H9 (cell line): ENCODE measurements around the gene MAST4. TPM values are rescaled to one million over a fixed set of nuclear protein-coding genes. Genes with fewer than 3 reads are reported as not detected.

Experiments
- DNase-seq: peaks from one replicate; pipeline ENCODE4 v3.0.0-alpha.2; 2017
- H2AFZ ChIP-seq: one replicate; pipeline ENCODE4 v1.6.1; 2013; ENCODE audit warnings: mild to moderate bottlenecking, low read length, control low read depth, moderate library complexity
- H2AK5ac ChIP-seq: 2 replicates; pipeline ENCODE4 v1.6.1; 2013; ENCODE audit warnings: low read length, control low read depth, mixed read lengths; ENCODE audit not compliant: insufficient read length
- H2BK120ac ChIP-seq: one replicate; pipeline ENCODE4 v1.6.1; 2013; ENCODE audit warnings: low read depth, mild to moderate bottlenecking, low read length, control low read depth, inconsistent platforms; ENCODE audit not compliant: poor library complexity, severe bottlenecking
- H2BK12ac ChIP-seq: 2 replicates; pipeline ENCODE4 v1.6.1; 2013; ENCODE audit warnings: low read length, control low read depth, mixed read lengths, low read depth; ENCODE audit not compliant: insufficient read length
- H2BK15ac ChIP-seq: 2 replicates; pipeline ENCODE4 v1.6.1; 2013; ENCODE audit warnings: low read depth, low read length, control low read depth
- H2BK20ac ChIP-seq: one replicate; pipeline ENCODE4 v1.6.1; 2013; ENCODE audit warnings: low read depth, mild to moderate bottlenecking, low read length, control low read depth, inconsistent platforms; ENCODE audit not compliant: poor library complexity, severe bottlenecking
- H2BK5ac ChIP-seq: 2 replicates; pipeline ENCODE4 v1.6.1; 2013; ENCODE audit warnings: low read length, control low read depth, mixed read lengths; ENCODE audit not compliant: insufficient read length
- H3K14ac ChIP-seq: 2 replicates; pipeline ENCODE4 v1.6.1; 2013; ENCODE audit warnings: low read length, control low read depth; ENCODE audit not compliant: insufficient read depth
- H3K18ac ChIP-seq: 2 replicates; pipeline ENCODE4 v1.6.1; 2013; ENCODE audit warnings: low read depth, mild to moderate bottlenecking, mixed read lengths, low read length, control low read depth; ENCODE audit not compliant: insufficient read length
- H3K23ac ChIP-seq: 2 replicates; pipeline ENCODE4 v1.6.1; 2013; ENCODE audit warnings: low read length, control low read depth, mixed read lengths, low read depth; ENCODE audit not compliant: insufficient read length
- H3K23me2 ChIP-seq: 2 replicates; pipeline ENCODE4 v1.6.1; 2013; ENCODE audit warnings: low read depth, mild to moderate bottlenecking, mixed read lengths, low read length, control low read depth; ENCODE audit not compliant: insufficient read length, poor library complexity, severe bottlenecking
- H3K27ac ChIP-seq: 2 replicates; pipeline ENCODE4 v1.5.1; 2013; ENCODE audit warnings: low read length, control low read depth, mixed read lengths, low read depth; ENCODE audit not compliant: insufficient read length
- H3K27me3 ChIP-seq: 2 replicates; pipeline ENCODE4 v1.6.1; 2013; ENCODE audit warnings: low read length, control low read depth, inconsistent platforms; ENCODE audit not compliant: insufficient read depth
- H3K4ac ChIP-seq: 2 replicates; pipeline ENCODE4 v1.6.1; 2013; ENCODE audit warnings: low read depth, mild to moderate bottlenecking, control low read depth, inconsistent platforms, low read length, moderate library complexity
- H3K4me1 ChIP-seq: 2 replicates; pipeline ENCODE4 v1.6.1; 2013; ENCODE audit warnings: low read length, control low read depth, inconsistent platforms; ENCODE audit not compliant: insufficient read depth
- H3K4me2 ChIP-seq: 2 replicates; pipeline ENCODE4 v1.6.1; 2013; ENCODE audit warnings: low read length, control low read depth, mixed read lengths; ENCODE audit not compliant: insufficient read length, insufficient read depth
- H3K56ac ChIP-seq: 2 replicates; pipeline ENCODE4 v1.6.1; 2013; ENCODE audit warnings: low read depth, mild to moderate bottlenecking, mixed read lengths, low read length, control low read depth; ENCODE audit not compliant: insufficient read length
- H3K79me1 ChIP-seq: 2 replicates; pipeline ENCODE4 v1.6.1; 2013; ENCODE audit warnings: low read depth, mild to moderate bottlenecking, moderate library complexity, low read length, control low read depth, inconsistent platforms; ENCODE audit not compliant: insufficient read depth, poor library complexity, severe bottlenecking
- H3K79me2 ChIP-seq: 2 replicates; pipeline ENCODE4 v1.6.1; 2013; ENCODE audit warnings: low read length, control low read depth, inconsistent platforms; ENCODE audit not compliant: insufficient read depth
- H3K9ac ChIP-seq: 2 replicates; pipeline ENCODE4 v1.6.1; 2013; ENCODE audit warnings: low read length, control low read depth, mixed read lengths; ENCODE audit not compliant: insufficient read length; ENCODE audit errors: extremely low read depth
- H3K9me3 ChIP-seq: one replicate; pipeline ENCODE4 v1.6.1; 2013; ENCODE audit warnings: low read depth, low read length, inconsistent platforms; ENCODE audit not compliant: control insufficient read depth
- H3T11ph ChIP-seq: one replicate; pipeline ENCODE4 v1.6.1; 2013; ENCODE audit warnings: mild to moderate bottlenecking, low read length, control low read depth, inconsistent platforms
- H4K20me1 ChIP-seq: one replicate; pipeline ENCODE4 v1.6.1; 2013; ENCODE audit not compliant: control insufficient read depth, insufficient read length, insufficient read depth
- H4K5ac ChIP-seq: 2 replicates; pipeline ENCODE4 v1.6.1; 2013; ENCODE audit warnings: low read depth, mild to moderate bottlenecking, mixed read lengths, low read length, control low read depth; ENCODE audit not compliant: insufficient read length
- H4K8ac ChIP-seq: replicated peaks from 2 replicates; pipeline ENCODE4 v1.6.1; 2013; ENCODE audit warnings: low read length, control low read depth, mixed read lengths, low read depth; ENCODE audit not compliant: insufficient read length
- H4K91ac ChIP-seq: 2 replicates; pipeline ENCODE4 v1.6.1; 2013; ENCODE audit warnings: low read depth, mild to moderate bottlenecking, moderate library complexity, mixed read lengths, low read length, control low read depth; ENCODE audit not compliant: insufficient read length
- H3K27ac Mint-ChIP-seq, 3 experiments: 2 replicates in 2 of 3; 3 replicates in 1 of 3; pipeline ENCODE4 v1.8.0; 2020 to 2021; ENCODE audit warnings: mixed read lengths in 3 of 3, mild to moderate bottlenecking in 1 of 3, moderate library complexity in 1 of 3
- H3K27me3 Mint-ChIP-seq: 2 replicates; pipeline ENCODE4 v1.8.0; 2021; ENCODE audit warnings: low read depth, mild to moderate bottlenecking, moderate library complexity, mixed read lengths
- H3K36me3 Mint-ChIP-seq, 3 experiments: 2 replicates in 2 of 3; 3 replicates in 1 of 3; pipeline ENCODE4 v1.8.0; 2020 to 2021; ENCODE audit warnings: low read depth in 3 of 3, mixed read lengths in 3 of 3; ENCODE audit not compliant: insufficient read depth in 1 of 3
- H3K4me1 Mint-ChIP-seq, 2 experiments: 2 replicates each; pipeline ENCODE4 v1.8.0; 2020; ENCODE audit warnings: mixed read lengths in 2 of 2
- H3K4me3 Mint-ChIP-seq, 2 experiments: 2 replicates in 1 of 2; 3 replicates in 1 of 2; pipeline ENCODE4 v1.8.0; 2020 to 2021; ENCODE audit warnings: mild to moderate bottlenecking in 2 of 2, mixed read lengths in 2 of 2, moderate library complexity in 1 of 2
- H3K9me3 Mint-ChIP-seq, 2 experiments: 2 replicates in 1 of 2; 3 replicates in 1 of 2; pipeline ENCODE4 v1.8.0; 2020; ENCODE audit warnings: mild to moderate bottlenecking in 2 of 2, mixed read lengths in 2 of 2, moderate library complexity in 1 of 2
- CTCF ChIP-seq: fragments of 200-600 bp; sonication (generic); conservative IDR thresholded peaks from 3 replicates; pipeline ENCODE4 v1.8.0; 2021; ENCODE audit warnings: antibody characterized with exemption, mild to moderate bottlenecking
- WGBS: extraction: QIAGEN DNeasy Blood & Tissue Kit; methylation state at CpG from one replicate; pipeline ENCODE4 v1.1.7; 2013; ENCODE audit warnings: missing lambda C conversion rate, low lambda C conversion rate, mixed read lengths; ENCODE audit not compliant: insufficient read length; ENCODE audit errors: extremely low coverage; 5-methylcytosine and 5-hydroxymethylcytosine counted together
- total RNA-seq: library from RNA; stranded (reverse); gene quantifications from 2 replicates; pipeline ENCODE4 v1.2.1, GENCODE V29; 2021

Gene MAST4
- total RNA-seq, 1 experiment from 2014 or later, result 3.7 TPM

GRCh38 chr5:67193439-67193807 is 597.2 kb downstream of the MAST4 start:
- Histone ChIP-seq H3K79me2 (no peaks in the 10 kb centered on the region), H4K20me1 (no peaks in the 10 kb centered on the region), H4K91ac (no peak overlapping the region), H2BK15ac (no peak overlapping the region), H3K9ac (no peak overlapping the region), H2BK5ac (no peak overlapping the region), H3K23me2 (no peaks in the 10 kb centered on the region), H3K56ac (no peak overlapping the region), H3K27ac (no peak overlapping the region), H3T11ph (no peak overlapping the region), H2AFZ (no peak overlapping the region), H3K27me3 (no peaks in the 10 kb centered on the region), H3K4ac (no peak overlapping the region), H3K14ac (no peak overlapping the region), H3K4me2 (no peak overlapping the region), H3K4me1 (peaks cover 7% of the 10 kb centered on the region; the same call in 1 of the 2 replicates), H3K23ac (no peak overlapping the region), H3K9me3 (no peaks in the 10 kb centered on the region), H4K5ac (no peak overlapping the region), H3K79me1 (no peaks in the 10 kb centered on the region), H3K18ac (no peak overlapping the region), H2BK120ac (no peak overlapping the region), H4K8ac (no peak overlapping the region), H2BK20ac (no peak overlapping the region), H2BK12ac (no peak overlapping the region), H2AK5ac (no peak overlapping the region)
- peaks cover 19 to 22% of the 10 kb centered on the region in 2 experiments for H3K4me1 Mint-ChIP-seq
- no peak overlapping the region for H3K27ac Mint-ChIP-seq
- WGBS, result no CpG with 5 or more reads among the region's 2 CpGs
- H3K9me3 Mint-ChIP-seq, result peaks cover 11 to 16% of the 10 kb centered on the region in 2 experiments
- no peak for DNase-seq
- H3K4me3 Mint-ChIP-seq, result no peak overlapping the region
- H3K27me3 Mint-ChIP-seq, result no peaks in the 10 kb centered on the region; the same call in 1 of the 2 replicates
- TF ChIP-seq CTCF, result no peak
- H3K36me3 Mint-ChIP-seq, result peaks cover 5 to 17% (median 7%) of the 10 kb centered on the region in 3 experiments; a peak in 6 of 7 replicates
